PFSK-1 (cell line): ENCODE measurements around the gene PRMT3.
A peak's percentile ranks its signal among the peaks of the same experiment; 100 is the strongest.

Source experiments
- FOXP2 ChIP-seq: optimal IDR thresholded peaks from 2 replicates; pipeline ENCODE3; 2011; ENCODE audit warnings: borderline replicate concordance, control low read depth, inconsistent platforms; ENCODE audit not compliant: insufficient read depth; ENCODE audit errors: extremely low read length, extremely low read depth
- POLR2AphosphoS5 ChIP-seq: IDR thresholded peaks from 2 replicates; pipeline ENCODE4 v1.6.1; 2012; ENCODE audit warnings: low read depth, mild to moderate bottlenecking, control low read depth, low read length, moderate library complexity
- SIN3A ChIP-seq: IDR thresholded peaks from 2 replicates; pipeline ENCODE4 v1.6.1; 2012; ENCODE audit warnings: mild to moderate bottlenecking, low read length, moderate library complexity, borderline replicate concordance; ENCODE audit not compliant: insufficient read depth
- TAF1 ChIP-seq: IDR thresholded peaks from 2 replicates; pipeline ENCODE4 v1.6.1; 2012; ENCODE audit warnings: low read length, control low read depth, borderline replicate concordance; ENCODE audit not compliant: insufficient read depth
- TF ChIP-seq, protein P1 (sequence below), 2 experiments: IDR thresholded peaks; 2 replicates each; pipeline versions ENCODE4 v1.6.1 to v1.8.0; 2011 to 2012; ENCODE audit warnings: low read depth in 2 of 2, low read length in 2 of 2, control low read depth in 1 of 2, inconsistent platforms in 1 of 2, mild to moderate bottlenecking in 1 of 2, moderate library complexity in 1 of 2; ENCODE audit not compliant: insufficient read depth in 1 of 2

The PRMT3 gene

DNA sequence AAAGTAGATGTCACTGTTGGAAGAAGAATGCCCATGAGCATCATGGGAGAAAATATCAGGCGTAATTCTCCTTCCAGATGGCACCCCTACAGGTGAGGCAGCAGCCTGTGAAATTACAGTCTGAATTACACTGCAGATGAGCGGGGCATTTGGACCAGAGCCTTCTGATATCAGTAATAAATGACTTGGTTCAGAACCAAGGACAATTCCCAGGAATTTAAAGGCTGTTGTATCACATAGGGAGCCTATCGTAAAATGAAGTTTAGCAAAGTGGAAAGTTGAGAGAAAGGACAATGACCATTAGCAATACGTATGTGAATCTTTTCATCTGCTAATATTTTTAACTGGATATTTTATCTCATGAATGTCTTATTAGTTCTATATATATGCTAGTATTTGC lies 61.3 kb downstream of the PRMT3 start:
- TF ChIP-seq FOXP2 (no peak), POLR2AphosphoS5 (no peak), TAF1 (no peak)
- TF ChIP-seq, protein P1, sequence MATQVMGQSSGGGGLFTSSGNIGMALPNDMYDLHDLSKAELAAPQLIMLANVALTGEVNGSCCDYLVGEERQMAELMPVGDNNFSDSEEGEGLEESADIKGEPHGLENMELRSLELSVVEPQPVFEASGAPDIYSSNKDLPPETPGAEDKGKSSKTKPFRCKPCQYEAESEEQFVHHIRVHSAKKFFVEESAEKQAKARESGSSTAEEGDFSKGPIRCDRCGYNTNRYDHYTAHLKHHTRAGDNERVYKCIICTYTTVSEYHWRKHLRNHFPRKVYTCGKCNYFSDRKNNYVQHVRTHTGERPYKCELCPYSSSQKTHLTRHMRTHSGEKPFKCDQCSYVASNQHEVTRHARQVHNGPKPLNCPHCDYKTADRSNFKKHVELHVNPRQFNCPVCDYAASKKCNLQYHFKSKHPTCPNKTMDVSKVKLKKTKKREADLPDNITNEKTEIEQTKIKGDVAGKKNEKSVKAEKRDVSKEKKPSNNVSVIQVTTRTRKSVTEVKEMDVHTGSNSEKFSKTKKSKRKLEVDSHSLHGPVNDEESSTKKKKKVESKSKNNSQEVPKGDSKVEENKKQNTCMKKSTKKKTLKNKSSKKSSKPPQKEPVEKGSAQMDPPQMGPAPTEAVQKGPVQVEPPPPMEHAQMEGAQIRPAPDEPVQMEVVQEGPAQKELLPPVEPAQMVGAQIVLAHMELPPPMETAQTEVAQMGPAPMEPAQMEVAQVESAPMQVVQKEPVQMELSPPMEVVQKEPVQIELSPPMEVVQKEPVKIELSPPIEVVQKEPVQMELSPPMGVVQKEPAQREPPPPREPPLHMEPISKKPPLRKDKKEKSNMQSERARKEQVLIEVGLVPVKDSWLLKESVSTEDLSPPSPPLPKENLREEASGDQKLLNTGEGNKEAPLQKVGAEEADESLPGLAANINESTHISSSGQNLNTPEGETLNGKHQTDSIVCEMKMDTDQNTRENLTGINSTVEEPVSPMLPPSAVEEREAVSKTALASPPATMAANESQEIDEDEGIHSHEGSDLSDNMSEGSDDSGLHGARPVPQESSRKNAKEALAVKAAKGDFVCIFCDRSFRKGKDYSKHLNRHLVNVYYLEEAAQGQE (IDR thresholded peaks at IDR 0.05; ENCODE audit: insufficient read depth in 1 of 2, low read depth in 2 of 2, low read length in 2 of 2), result peak in 1 of 2 experiments; percentile 76; a peak in 2 of 4 replicates

GRCh38 chr11:20450829-20451228 lies 63.3 kb downstream of the PRMT3 start:
- TF ChIP-seq POLR2AphosphoS5, result no peak
- no peak for TF ChIP-seq FOXP2
- no peak for TF ChIP-seq SIN3A
- TF ChIP-seq, protein P1 (IDR thresholded peaks at IDR 0.05; ENCODE audit: insufficient read depth in 1 of 2, low read depth in 2 of 2, low read length in 2 of 2), result no peak
- no peak for TF ChIP-seq TAF1

DNA sequence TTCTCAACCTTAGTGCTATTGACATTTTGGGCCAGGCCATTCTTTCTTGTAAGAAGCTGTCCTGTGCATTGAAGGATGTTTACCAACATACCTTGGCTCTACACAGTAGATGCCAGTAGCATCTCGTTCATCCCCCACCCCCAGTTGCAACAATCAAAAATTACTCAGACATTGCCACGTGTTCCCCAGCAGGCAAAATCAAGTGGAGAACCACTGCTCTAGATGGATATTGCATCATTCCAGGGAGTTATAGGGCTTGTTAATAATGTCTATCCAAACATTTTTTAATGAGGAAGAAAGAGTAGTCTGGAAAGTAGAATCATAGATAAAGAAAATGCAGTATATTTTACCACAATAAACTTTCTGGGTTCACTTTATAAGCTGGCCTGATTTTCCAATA lies 64.1 kb downstream of the PRMT3 start:
- no peak for TF ChIP-seq POLR2AphosphoS5
- no peak for TF ChIP-seq SIN3A
- TF ChIP-seq TAF1, result no peak
- TF ChIP-seq FOXP2, result no peak
- TF ChIP-seq, protein P1 (IDR thresholded peaks at IDR 0.05; ENCODE audit: insufficient read depth in 1 of 2, low read depth in 2 of 2, low read length in 2 of 2), result no peak

DNA sequence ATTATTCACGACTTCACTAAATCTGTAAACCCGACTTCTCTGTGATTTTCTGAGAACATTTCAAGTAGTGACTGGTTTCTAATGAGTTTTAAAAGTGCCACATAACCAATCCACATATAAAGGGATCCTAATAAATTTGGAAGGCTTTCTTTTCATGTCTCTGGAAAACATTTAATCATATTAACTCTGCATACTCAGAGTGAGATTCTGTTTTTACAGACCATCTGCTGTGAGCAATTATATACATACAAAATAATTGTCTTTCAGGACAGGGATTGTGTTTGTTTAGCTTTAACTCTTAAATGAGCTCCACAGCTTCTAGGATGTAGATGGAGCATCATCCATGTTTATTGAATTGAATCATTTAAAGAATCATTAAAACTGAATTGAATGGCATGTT lies 65.1 kb downstream of the PRMT3 start:
- no peak for TF ChIP-seq POLR2AphosphoS5
- TF ChIP-seq, protein P1 (IDR thresholded peaks at IDR 0.05; ENCODE audit: insufficient read depth in 1 of 2, low read depth in 2 of 2, low read length in 2 of 2), result no peak
- no peak for TF ChIP-seq FOXP2
- TF ChIP-seq SIN3A, result no peak
- TF ChIP-seq TAF1, result no peak

DNA sequence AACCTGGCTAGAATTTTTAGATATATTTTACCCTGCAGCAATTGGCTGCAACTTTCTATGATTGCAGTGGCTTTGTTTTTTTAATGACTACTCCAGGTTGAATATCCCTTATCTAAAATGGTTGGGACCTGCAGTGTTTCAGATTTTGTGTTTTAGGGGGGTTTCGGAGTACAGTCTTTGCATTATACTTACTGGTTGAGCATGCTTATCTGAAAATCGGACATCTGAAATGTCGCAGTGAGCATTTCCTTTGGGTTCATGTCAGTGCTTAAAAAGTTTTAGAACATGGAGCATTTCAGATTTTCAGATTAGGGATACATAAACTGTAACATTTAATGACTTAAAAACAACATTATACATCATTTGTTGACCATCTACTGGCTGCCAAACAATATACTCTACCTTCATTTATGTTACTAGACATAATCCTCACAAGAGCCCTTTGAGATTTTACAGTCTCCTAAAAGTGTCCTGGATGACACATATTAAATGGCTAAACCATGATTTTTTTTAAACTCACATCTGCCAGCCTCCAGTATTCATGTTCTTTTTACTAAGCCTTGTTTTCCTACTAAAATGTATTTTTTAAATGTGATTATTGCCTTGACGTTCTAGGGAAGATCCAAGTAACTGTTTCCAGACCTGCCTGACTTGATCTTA lies 66.3 kb downstream of the PRMT3 start:
- TF ChIP-seq TAF1, result no peak
- TF ChIP-seq, protein P1 (IDR thresholded peaks at IDR 0.05; ENCODE audit: insufficient read depth in 1 of 2, low read depth in 2 of 2, low read length in 2 of 2), result no peak
- no peak for TF ChIP-seq POLR2AphosphoS5
- TF ChIP-seq SIN3A, result no peak
- no peak for TF ChIP-seq FOXP2
